ENCODE results near the gene ASB1. TPM values are rescaled to one million over a fixed set of nuclear protein-coding genes. Genes with fewer than 3 reads are reported as not detected.
A peak's percentile ranks its signal among the peaks of the same experiment; 100 is the strongest.

ASB1 gene
- total and polyA plus RNA-seq, 2 of the 13 experiments (the other 11 are each of a cell fraction or from before 2014, with no cell fraction given) = 48.6 to 49.2 TPM

- TF ChIP-seq MTF2 (CRISPR knock-in tag; IDR thresholded peaks at IDR 0.05; ENCODE audit: borderline replicate concordance) (no peak; the same call in 1 of the 2 replicates), NCOA1 (CRISPR knock-in tag; IDR thresholded peaks at IDR 0.05) (no peak; the same call in 1 of the 2 replicates), MLX (CRISPR knock-in tag; IDR thresholded peaks at IDR 0.05) (peak; percentile 95), MTA1 (CRISPR knock-in tag; IDR thresholded peaks at IDR 0.05; ENCODE audit: borderline replicate concordance) (peak; percentile 99; the same call in 1 of the 2 replicates), ZNF484 (CRISPR knock-in tag; IDR thresholded peaks at IDR 0.05; ENCODE audit: borderline replicate concordance, low read depth) (no peak), RFXAP (CRISPR knock-in tag; IDR thresholded peaks at IDR 0.05; ENCODE audit: borderline replicate concordance) (peak; percentile 98), GPBP1L1 (CRISPR knock-in tag; IDR thresholded peaks at IDR 0.05) (no peak), MXI1 (IDR thresholded peaks at IDR 0.05; ENCODE audit: borderline replicate concordance, low read depth, low read length) (peak; percentile 98; the same call in 1 of the 3 replicates), ZNF335 (CRISPR knock-in tag; IDR thresholded peaks at IDR 0.05) (peak; percentile 87; the same call in 1 of the 2 replicates), ZNF816 (CRISPR knock-in tag; IDR thresholded peaks at IDR 0.05; ENCODE audit: borderline replicate concordance) (peak; percentile 91; the same call in 1 of the 2 replicates), U2AF1 (optimal IDR thresholded peaks at IDR 0.05; ENCODE audit: low read depth, low read length) (no peak), ZNF879 (CRISPR knock-in tag; IDR thresholded peaks at IDR 0.05) (no peak), RNF219 (CRISPR knock-in tag; IDR thresholded peaks at IDR 0.05) (no peak), ZNF510 (CRISPR knock-in tag; IDR thresholded peaks at IDR 0.05; ENCODE audit: low read depth) (0 out of 2 replicates have a peak, but pooled peaks have one; percentile 81), ZSCAN29 (CRISPR knock-in tag; conservative IDR thresholded peaks at IDR 0.05) (peak; percentile 97), THRA (CRISPR knock-in tag; IDR thresholded peaks at IDR 0.05; ENCODE audit: borderline replicate concordance) (peak; percentile 100), ZNF709 (CRISPR knock-in tag; IDR thresholded peaks at IDR 0.05) (no peak), AKAP8 (CRISPR knock-in tag; IDR thresholded peaks at IDR 0.05) (peak; percentile 80), ZNF589 (CRISPR knock-in tag; conservative IDR thresholded peaks at IDR 0.05) (no peak; the same call in 1 of the 2 replicates), MED13 (CRISPR knock-in tag; IDR thresholded peaks at IDR 0.05) (peak; percentile 60; the same call in 1 of the 2 replicates), HOXD1 (CRISPR knock-in tag; IDR thresholded peaks at IDR 0.05) (peak; percentile 84), YEATS4 (CRISPR knock-in tag; IDR thresholded peaks at IDR 0.05; ENCODE audit: borderline replicate concordance) (peak; percentile 96), ATF4 (CRISPR knock-in tag; IDR thresholded peaks at IDR 0.05) (peak in 1 of 2 experiments; percentile 89; a peak in 2 of 4 replicates)
Observed at GRCh38 chr2:238449909-238450417, 23.2 kb downstream of the ASB1 start (continued).

All from HepG2 (cell line).